ENCODE measurements around the gene GPR176. TPM values are rescaled to one million over a fixed set of nuclear protein-coding genes. Genes with fewer than 3 reads are reported as not detected.

The GPR176 gene
- polyA plus RNA-seq, 3 donors, result 0.08 to 0.18 TPM; not detected in 1

DNA sequence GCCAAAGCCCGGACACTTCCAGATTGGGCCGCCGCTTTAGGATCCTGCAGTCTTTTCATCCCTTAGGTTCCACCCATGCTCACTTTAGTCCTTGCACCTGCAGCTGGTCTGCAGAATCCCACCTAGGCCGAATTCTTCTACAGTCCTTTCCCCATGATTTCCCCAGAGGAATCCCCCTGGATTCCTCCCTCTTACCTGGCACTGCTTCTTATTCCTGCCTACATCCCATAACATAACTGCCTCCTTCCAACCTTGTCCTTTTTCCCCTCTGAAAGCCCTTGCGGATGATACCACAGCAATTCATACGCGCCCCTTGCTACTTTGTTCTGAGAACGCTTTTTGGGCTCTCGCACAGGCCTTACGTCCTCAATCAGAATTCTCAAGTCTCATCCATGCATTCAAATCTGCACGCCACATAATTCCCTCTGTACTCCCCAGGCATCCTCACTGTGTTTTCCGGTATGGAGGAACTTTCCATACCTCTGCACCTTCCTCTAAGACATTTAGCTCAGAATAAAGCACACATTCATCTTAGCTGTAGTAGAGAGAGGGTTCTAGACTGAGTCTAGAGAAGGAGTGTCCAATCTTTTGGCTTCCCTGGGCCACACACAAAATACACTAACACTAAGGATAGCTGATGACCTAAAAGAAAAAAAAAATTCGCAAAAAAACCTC is 14.5 kb upstream of the GPR176 start:
- DNase-seq, result no peak
- TF ChIP-seq, protein P1, sequence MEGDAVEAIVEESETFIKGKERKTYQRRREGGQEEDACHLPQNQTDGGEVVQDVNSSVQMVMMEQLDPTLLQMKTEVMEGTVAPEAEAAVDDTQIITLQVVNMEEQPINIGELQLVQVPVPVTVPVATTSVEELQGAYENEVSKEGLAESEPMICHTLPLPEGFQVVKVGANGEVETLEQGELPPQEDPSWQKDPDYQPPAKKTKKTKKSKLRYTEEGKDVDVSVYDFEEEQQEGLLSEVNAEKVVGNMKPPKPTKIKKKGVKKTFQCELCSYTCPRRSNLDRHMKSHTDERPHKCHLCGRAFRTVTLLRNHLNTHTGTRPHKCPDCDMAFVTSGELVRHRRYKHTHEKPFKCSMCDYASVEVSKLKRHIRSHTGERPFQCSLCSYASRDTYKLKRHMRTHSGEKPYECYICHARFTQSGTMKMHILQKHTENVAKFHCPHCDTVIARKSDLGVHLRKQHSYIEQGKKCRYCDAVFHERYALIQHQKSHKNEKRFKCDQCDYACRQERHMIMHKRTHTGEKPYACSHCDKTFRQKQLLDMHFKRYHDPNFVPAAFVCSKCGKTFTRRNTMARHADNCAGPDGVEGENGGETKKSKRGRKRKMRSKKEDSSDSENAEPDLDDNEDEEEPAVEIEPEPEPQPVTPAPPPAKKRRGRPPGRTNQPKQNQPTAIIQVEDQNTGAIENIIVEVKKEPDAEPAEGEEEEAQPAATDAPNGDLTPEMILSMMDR (IDR thresholded peaks at IDR 0.05), result no peak
- H3K4me1 ChIP-seq (ENCODE audit: control insufficient read depth in 1 of 2, insufficient read depth in 2 of 2, low read length in 2 of 2), result peaks cover 26 to 27% of the 10 kb centered on the region in 2 donors

DNA sequence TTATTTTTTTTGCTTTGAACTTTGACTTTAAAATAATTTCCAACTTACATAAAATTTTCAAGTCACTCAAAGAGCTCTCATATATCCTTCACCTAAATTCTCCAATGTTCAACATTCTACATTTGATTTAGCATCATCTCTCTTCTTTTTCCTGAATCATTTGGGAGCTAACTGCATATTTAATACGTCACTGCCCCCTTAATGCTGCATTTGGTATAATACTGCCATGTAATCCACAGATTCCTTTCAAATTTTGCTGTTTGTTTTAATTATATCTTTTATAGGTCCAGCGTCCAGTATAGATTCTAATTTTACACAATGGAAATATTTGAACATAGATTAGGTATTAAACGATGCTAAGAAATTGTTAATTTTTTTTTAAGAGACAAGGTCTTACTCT is 11.5 kb upstream of the GPR176 start:
- Mint-ChIP-seq H3K27me3 (ENCODE audit: low read depth in 3 of 3) (peaks cover 0 to 4% (median 2%) of the 10 kb centered on the region in 3 donors), H3K9me3 (no peaks in the 10 kb centered on the region), H3K27ac (no peak overlapping the region), H3K4me1 (peaks cover 32% of the 10 kb centered on the region), H3K36me3 (peaks cover 1 to 2% of the 10 kb centered on the region in 2 donors), H3K4me3 (no peak overlapping the region)
- no peaks in the 10 kb centered on the region for H3K27me3 ChIP-seq (ENCODE audit: control insufficient read depth in 2 of 2, insufficient read depth in 2 of 2, low read length in 2 of 2)
- DNase-seq, result no peak
- no peak overlapping the region for H3K4me2 ChIP-seq (replicated peaks; ENCODE audit: extremely low read depth, low read length, poor library complexity, severe bottlenecking)
- no peak overlapping the region for H2AFZ ChIP-seq (ENCODE audit: insufficient read depth, low read depth, low read length, poor library complexity, severe bottlenecking)
- intact Hi-C loops (cut with micrococcal nuclease), result loop anchor here (10.0 kb wide), 2 partner anchors 147 to 1993 kb away; partner anchors contain the start of gene FSIP1 (in 1 of the 2)
- TF ChIP-seq, protein P1 (IDR thresholded peaks at IDR 0.05), result no peak
- H3K36me3 ChIP-seq (replicated peaks in 1 of 2; ENCODE audit: control insufficient read depth in 1 of 2, insufficient read depth in 2 of 2, low read length in 2 of 2), result no peaks in the 10 kb centered on the region
- peaks cover 21 to 24% of the 10 kb centered on the region in 2 donors for H3K4me1 ChIP-seq (ENCODE audit: control insufficient read depth in 1 of 2, insufficient read depth in 2 of 2, low read length in 2 of 2)
- H4K20me1 ChIP-seq (ENCODE audit: insufficient read depth, low read length), result no peaks in the 10 kb centered on the region
- peaks cover 22% of the 10 kb centered on the region for H3K79me2 ChIP-seq (ENCODE audit: insufficient read depth, low read length)
- no CpG with 5 or more reads among the region's 3 CpGs for WGBS (ENCODE audit: insufficient coverage)
- no peak overlapping the region for H3K27ac ChIP-seq (ENCODE audit: low read depth in 1 of 2, low read length in 2 of 2)
- no peak overlapping the region for H3K4me3 ChIP-seq (replicated peaks in 1 of 3; ENCODE audit: low read depth in 2 of 3, low read length in 3 of 3)
- H3K9ac ChIP-seq (ENCODE audit: insufficient read depth, low read length, poor library complexity, severe bottlenecking), result no peak overlapping the region
- H3K9me3 ChIP-seq (replicated peaks in 1 of 2; ENCODE audit: control insufficient read depth in 1 of 2, insufficient read depth in 1 of 2, low read length in 2 of 2), result no peaks in the 10 kb centered on the region

More for the DNA sequence above, 14.5 kb upstream of the GPR176 start:
- peak overlapping the region; percentile 88 for H3K9ac ChIP-seq (ENCODE audit: insufficient read depth, low read length, poor library complexity, severe bottlenecking)
- Mint-ChIP-seq H3K4me3 (peak overlapping the region; percentile 89 to 94), H3K27ac (peak overlapping the region; percentile 68 to 91 (median 83)), H3K9me3 (no peaks in the 10 kb centered on the region), H3K36me3 (peaks cover 11 to 13% of the 10 kb centered on the region in 2 donors), H3K4me1 (peaks cover 44% of the 10 kb centered on the region), H3K27me3 (ENCODE audit: low read depth in 3 of 3) (peaks cover 0 to 2% (median 0%) of the 10 kb centered on the region in 3 donors)
- no peaks in the 10 kb centered on the region for H3K9me3 ChIP-seq (replicated peaks in 1 of 2; ENCODE audit: control insufficient read depth in 1 of 2, insufficient read depth in 1 of 2, low read length in 2 of 2)
- WGBS (ENCODE audit: insufficient coverage), result 3% methylated on average over 10 of the region's 13 CpGs
- H4K20me1 ChIP-seq (ENCODE audit: insufficient read depth, low read length), result no peaks in the 10 kb centered on the region
- peak overlapping the region; percentile 96 for H3K4me2 ChIP-seq (replicated peaks; ENCODE audit: extremely low read depth, low read length, poor library complexity, severe bottlenecking)
- intact Hi-C loops (cut with micrococcal nuclease), result loop anchor here (5.0 to 10.0 kb wide), 3 partner anchors 147 to 1990 kb away; partner anchors contain the start of gene FSIP1 (in 1 of the 2)
- peak overlapping the region; percentile 76 to 94 (median 77) for H3K4me3 ChIP-seq (replicated peaks in 1 of 3; ENCODE audit: low read depth in 2 of 3, low read length in 3 of 3)
- H3K36me3 ChIP-seq (replicated peaks in 1 of 2; ENCODE audit: control insufficient read depth in 1 of 2, insufficient read depth in 2 of 2, low read length in 2 of 2), result peaks cover 0 to 6% of the 10 kb centered on the region in 2 donors
- peak overlapping the region; percentile 40 to 88 for H3K27ac ChIP-seq (ENCODE audit: low read depth in 1 of 2, low read length in 2 of 2)
- H2AFZ ChIP-seq (ENCODE audit: insufficient read depth, low read depth, low read length, poor library complexity, severe bottlenecking), result peak overlapping the region; percentile 94
- H3K79me2 ChIP-seq (ENCODE audit: insufficient read depth, low read length), result peaks cover 45% of the 10 kb centered on the region
- H3K27me3 ChIP-seq (ENCODE audit: control insufficient read depth in 2 of 2, insufficient read depth in 2 of 2, low read length in 2 of 2), result no peaks in the 10 kb centered on the region
